ENCODE measurements around the gene CCDC3.

Gene CCDC3

GRCh38 chr10:12927896-12928295 is 73.6 kb downstream of the CCDC3 start:
- no peak for TF ChIP-seq CTCF (IDR thresholded peaks at IDR 0.05; ENCODE audit: low read depth, low read length)
- H3K27ac ChIP-seq = no peak overlapping the region
- no peak for DNase-seq
- H3K9me3 ChIP-seq (ENCODE audit: severe bottlenecking) = no peaks in the 10 kb centered on the region
- no peaks in the 10 kb centered on the region for H3K36me3 ChIP-seq
- no peak overlapping the region for H3K4me3 ChIP-seq (ENCODE audit: low read depth, low read length)
- no peaks in the 10 kb centered on the region for H3K27me3 ChIP-seq (ENCODE audit: insufficient read depth, low read depth, severe bottlenecking)

- Histone ChIP-seq H3K4me3 (ENCODE audit: low read depth, low read length) (no peak overlapping the region), H3K27ac (no peak overlapping the region), H3K27me3 (ENCODE audit: insufficient read depth, low read depth, severe bottlenecking) (no peaks in the 10 kb centered on the region), H3K36me3 (no peaks in the 10 kb centered on the region), H3K9me3 (ENCODE audit: severe bottlenecking) (no peaks in the 10 kb centered on the region)
- TF ChIP-seq CTCF (IDR thresholded peaks at IDR 0.05; ENCODE audit: low read depth, low read length) = no peak
- no peak for DNase-seq
Observed at GRCh38 chr10:12925845-12926244, 75.7 kb downstream of the CCDC3 start.

- no peaks in the 10 kb centered on the region for H3K36me3 ChIP-seq
- H3K4me3 ChIP-seq (ENCODE audit: low read depth, low read length) = no peak overlapping the region
- no peaks in the 10 kb centered on the region for H3K9me3 ChIP-seq (ENCODE audit: severe bottlenecking)
- no peak for TF ChIP-seq CTCF (IDR thresholded peaks at IDR 0.05; ENCODE audit: low read depth, low read length)
- H3K27ac ChIP-seq = no peak overlapping the region
- no peak for DNase-seq
- H3K27me3 ChIP-seq (ENCODE audit: insufficient read depth, low read depth, severe bottlenecking) = no peaks in the 10 kb centered on the region
Observed at GRCh38 chr10:12924911-12925310, 76.6 kb downstream of the CCDC3 start.

- Histone ChIP-seq H3K27me3 (ENCODE audit: insufficient read depth, low read depth, severe bottlenecking) (no peaks in the 10 kb centered on the region), H3K9me3 (ENCODE audit: severe bottlenecking) (no peaks in the 10 kb centered on the region), H3K4me3 (ENCODE audit: low read depth, low read length) (no peak overlapping the region), H3K27ac (no peak overlapping the region), H3K36me3 (no peaks in the 10 kb centered on the region)
- no peak for TF ChIP-seq CTCF (IDR thresholded peaks at IDR 0.05; ENCODE audit: low read depth, low read length)
- DNase-seq = no peak
Observed at GRCh38 chr10:12922117-12922900, 79.2 kb downstream of the CCDC3 start.

GRCh38 chr10:12921163-12921562 is 80.3 kb downstream of the CCDC3 start:
- no peaks in the 10 kb centered on the region for H3K36me3 ChIP-seq
- no peak for DNase-seq
- H3K27ac ChIP-seq = no peak overlapping the region
- TF ChIP-seq CTCF (IDR thresholded peaks at IDR 0.05; ENCODE audit: low read depth, low read length) = no peak
- no peaks in the 10 kb centered on the region for H3K9me3 ChIP-seq (ENCODE audit: severe bottlenecking)
- no peaks in the 10 kb centered on the region for H3K27me3 ChIP-seq (ENCODE audit: insufficient read depth, low read depth, severe bottlenecking)
- H3K4me3 ChIP-seq (ENCODE audit: low read depth, low read length) = no peak overlapping the region

- no peaks in the 10 kb centered on the region for H3K36me3 ChIP-seq
- H3K27ac ChIP-seq = no peak overlapping the region
- no peak overlapping the region for H3K4me3 ChIP-seq (ENCODE audit: low read depth, low read length)
- no peaks in the 10 kb centered on the region for H3K27me3 ChIP-seq (ENCODE audit: insufficient read depth, low read depth, severe bottlenecking)
- no peaks in the 10 kb centered on the region for H3K9me3 ChIP-seq (ENCODE audit: severe bottlenecking)
- no peak for TF ChIP-seq CTCF (IDR thresholded peaks at IDR 0.05; ENCODE audit: low read depth, low read length)
- DNase-seq = no peak
Observed at GRCh38 chr10:12919574-12919973, 81.9 kb downstream of the CCDC3 start.

Data from WERI-Rb-1 (cell line).